Stimulated activated CD4-positive, alpha-beta T cell treated with anti-CD3 and anti-CD28 coated beads, Interleukin-1b, Interleukin-23, amount 100 ng/mL, for 48 hours (primary cell): ENCODE results near the gene BSND.
"Not testable (repeated sequence)": the region's sequence is repeated elsewhere in the genome, so short reads cannot be mapped to it uniquely, and the experiment has no call there.

ENCODE experiments used
- DNase-seq: peaks from one replicate; pipeline ENCODE4 v3.0.0-alpha.2; 2020

Gene BSND

GRCh38 chr1:55024163-55024562 lies 25.4 kb downstream of the BSND start:
- DNase-seq = not testable (repeated sequence)

GRCh38 chr1:55026682-55027081 lies 27.9 kb downstream of the BSND start:
- DNase-seq = not testable (repeated sequence)

- not testable (repeated sequence) for DNase-seq
Observed at GRCh38 chr1:55031098-55031497, 32.4 kb downstream of the BSND start.

GRCh38 chr1:55033265-55033614 lies 34.5 kb downstream of the BSND start:
- DNase-seq = no peak

GRCh38 chr1:55034476-55035133 lies 35.9 kb downstream of the BSND start:
- DNase-seq = no peak

GRCh38 chr1:55035904-55036303 lies 37.2 kb downstream of the BSND start:
- DNase-seq = no peak

- DNase-seq = no peak
Observed at GRCh38 chr1:55037733-55038551, 39.2 kb downstream of the BSND start.

- DNase-seq = no peak
Observed at GRCh38 chr1:55038552-55038838, 39.8 kb downstream of the BSND start.

GRCh38 chr1:55038974-55039341 lies 40.2 kb downstream of the BSND start:
- no peak for DNase-seq

- no peak for DNase-seq
Observed at GRCh38 chr1:55039342-55040082, 40.8 kb downstream of the BSND start, which contains the start of gene PCSK9. PCSK9 (plus strand) TSS chr1:55039548; CDS start chr1:55039838, 290 bp downstream.

- DNase-seq = no peak
Observed at GRCh38 chr1:55040083-55040932, 41.6 kb downstream of the BSND start.

GRCh38 chr1:55040933-55041494 lies 42.3 kb downstream of the BSND start:
- no peak for DNase-seq

- no peak for DNase-seq
Observed at GRCh38 chr1:55041613-55042012, 42.9 kb downstream of the BSND start.

- no peak for DNase-seq
Observed at GRCh38 chr1:55043011-55043410, 44.3 kb downstream of the BSND start.

- DNase-seq = no peak
Observed at GRCh38 chr1:55043726-55044125, 45.0 kb downstream of the BSND start.

GRCh38 chr1:55044617-55045397 lies 46.1 kb downstream of the BSND start:
- no peak for DNase-seq

- no peak for DNase-seq
Observed at GRCh38 chr1:55045430-55045829, 46.7 kb downstream of the BSND start.

GRCh38 chr1:55046871-55047270 lies 48.1 kb downstream of the BSND start:
- DNase-seq = no peak

- no peak for DNase-seq
Observed at GRCh38 chr1:55047611-55048010, 48.9 kb downstream of the BSND start.

- DNase-seq = no peak
Observed at GRCh38 chr1:55048453-55049270, 49.9 kb downstream of the BSND start.
